A204.1 (cell line): ENCODE data around the gene SEM1.
"Not testable (repeated sequence)": the region's sequence is repeated elsewhere in the genome, so short reads cannot be mapped to it uniquely, and the experiment has no call there.

ENCODE experiments used
- FAIRE-seq: peaks from 2 replicates; lab custom pipeline; 2012; peaks lifted over from hg19 to GRCh38; lab: Jason Lieb, UNC

SEM1 gene

GRCh38 chr7:96663457-96663856 is 46.2 kb downstream of the SEM1 start:
- FAIRE-seq: no peak

DNA sequence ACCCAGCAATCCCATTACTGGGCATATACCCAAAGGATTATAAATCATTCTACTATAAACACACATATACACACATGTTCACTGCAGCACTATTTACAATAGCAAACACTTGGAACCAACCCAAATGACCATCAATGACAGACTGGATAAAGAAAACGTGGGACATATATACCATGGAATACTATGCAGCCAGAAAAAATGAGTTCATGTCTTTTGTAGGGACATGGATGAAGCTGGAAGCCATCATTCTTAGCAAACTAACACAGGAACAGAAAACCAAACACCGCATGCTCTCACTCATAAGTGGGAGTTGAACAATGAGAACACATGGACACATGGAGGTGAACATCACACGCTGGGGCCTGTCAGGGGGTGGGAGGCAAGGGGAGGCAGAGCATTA is 47.5 kb downstream of the SEM1 start:
- FAIRE-seq: not testable (repeated sequence)

DNA sequence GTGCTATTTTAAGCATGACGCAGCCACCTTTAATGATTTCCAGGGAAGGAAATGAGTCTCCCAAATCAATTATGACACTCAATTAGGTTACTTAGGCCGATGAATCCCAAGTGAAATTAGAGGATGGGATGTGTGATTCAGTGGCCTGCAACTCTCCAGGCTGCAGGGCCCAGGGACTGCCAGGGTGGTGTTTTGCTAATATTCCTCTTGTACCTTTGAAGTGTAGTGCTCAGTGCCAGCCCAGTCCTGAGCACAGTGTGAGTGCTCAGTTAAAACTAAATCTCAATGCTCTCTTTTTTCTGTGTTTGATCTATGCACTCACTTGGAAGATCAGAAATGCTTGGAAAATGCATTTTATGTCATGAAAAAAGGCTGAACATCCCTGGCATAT is 51.6 kb downstream of the SEM1 start:
- FAIRE-seq: no peak

DNA sequence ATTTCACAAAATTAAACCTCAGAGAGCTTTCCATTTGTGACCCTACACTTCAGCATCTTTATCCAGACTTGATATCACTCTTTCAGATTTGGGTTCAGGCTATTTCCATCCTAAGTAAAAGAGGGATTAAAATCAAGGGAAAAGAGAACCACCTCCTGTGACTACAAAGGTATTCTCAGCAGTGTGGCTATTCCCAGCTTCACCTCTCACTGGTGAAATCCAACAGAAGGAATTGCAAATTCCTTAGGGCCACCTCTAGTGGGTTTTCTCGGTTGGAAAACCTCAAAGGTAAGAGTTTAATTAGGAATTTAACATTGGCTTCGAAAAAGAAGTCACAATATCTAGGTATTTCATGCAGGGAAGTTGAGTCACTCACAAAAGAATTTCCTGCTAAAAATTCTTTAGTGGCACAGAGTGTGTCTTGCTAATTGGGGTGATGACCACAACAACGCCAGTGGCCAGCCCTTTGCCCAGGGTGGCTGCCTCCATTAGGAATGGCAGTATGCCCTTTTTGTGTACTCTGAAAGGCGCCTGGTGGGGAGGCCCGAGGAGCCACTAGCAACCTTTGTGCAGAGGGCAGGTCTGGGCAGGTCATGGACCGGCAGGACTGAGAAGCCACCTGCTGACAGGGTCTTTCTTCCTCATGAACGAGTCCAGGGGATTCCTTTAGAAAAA is 52.2 kb downstream of the SEM1 start:
- FAIRE-seq: no peak

GRCh38 chr7:96655956-96656355 is 53.7 kb downstream of the SEM1 start:
- no peak for FAIRE-seq

DNA sequence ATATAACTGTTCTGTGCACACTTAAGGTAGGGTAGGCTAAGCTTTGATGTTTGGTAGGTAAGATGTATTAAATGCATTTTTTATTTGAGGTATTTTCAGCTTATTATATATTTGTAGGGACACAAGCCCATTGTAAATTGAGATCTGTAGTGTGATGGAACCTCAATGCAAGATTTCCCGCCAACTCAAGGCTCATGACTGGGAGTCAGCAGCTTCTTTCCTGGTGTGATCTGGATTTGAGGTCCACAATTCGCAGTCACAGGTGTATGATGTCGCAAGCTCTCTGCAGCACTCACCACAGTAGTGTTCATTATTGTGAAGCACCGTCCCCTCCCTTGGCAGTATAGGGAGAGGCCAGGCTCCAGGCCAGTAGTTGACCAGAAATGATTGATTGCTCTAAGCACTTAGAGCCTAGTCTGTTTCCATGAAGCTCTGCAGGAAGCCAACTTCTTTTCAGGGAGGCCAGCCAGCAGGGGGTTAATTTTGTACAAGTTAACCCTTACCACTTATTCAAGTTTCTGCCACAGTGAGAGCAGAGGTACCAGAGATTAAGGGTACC is 54.9 kb downstream of the SEM1 start:
- no peak for FAIRE-seq

DNA sequence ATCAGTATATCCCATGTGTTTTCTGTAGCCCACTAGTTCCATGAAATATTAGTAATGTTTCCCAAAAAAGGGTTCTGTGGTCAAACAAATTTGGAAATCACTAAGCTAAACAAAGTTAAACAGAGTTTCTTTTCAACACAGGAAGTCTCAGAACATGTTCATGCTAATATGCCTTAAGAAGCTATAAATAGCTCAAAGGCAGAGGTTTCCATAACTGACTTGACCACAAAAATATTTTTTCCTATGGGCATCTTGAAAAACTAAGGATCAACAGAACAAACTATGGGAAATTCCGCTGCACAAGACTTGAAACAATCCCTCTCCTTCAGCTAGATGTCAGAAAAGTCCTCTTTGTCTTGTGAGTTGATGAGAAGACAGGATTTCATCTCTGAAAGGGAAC is 59.7 kb downstream of the SEM1 start:
- FAIRE-seq: no peak

GRCh38 chr7:96648784-96649183 is 60.9 kb downstream of the SEM1 start:
- no peak for FAIRE-seq

GRCh38 chr7:96647733-96648132 is 61.9 kb downstream of the SEM1 start:
- FAIRE-seq: no peak

DNA sequence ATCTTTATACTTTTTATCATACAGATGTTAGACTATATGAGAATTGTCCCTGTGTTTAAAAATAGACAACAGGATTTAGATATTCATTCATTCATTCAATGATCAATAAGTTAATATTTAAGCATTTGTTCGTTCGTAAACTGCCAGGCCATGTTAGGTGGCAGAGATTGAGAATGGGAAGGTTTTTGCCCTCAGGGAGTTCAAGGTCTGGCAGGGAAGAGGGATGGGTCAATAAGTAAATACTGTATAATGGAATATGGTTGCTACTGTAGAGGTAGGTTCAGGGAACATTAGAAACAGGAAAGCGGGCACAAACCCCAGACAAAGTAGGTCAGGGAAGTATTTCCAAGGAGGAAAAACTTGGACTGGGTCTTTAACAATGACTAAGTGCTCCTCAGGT is 64.6 kb downstream of the SEM1 start:
- FAIRE-seq: no peak

- not testable (repeated sequence) for FAIRE-seq
These were observed 66.2 kb downstream of the SEM1 start for GRCh38 chr7:96643436-96643835.

DNA sequence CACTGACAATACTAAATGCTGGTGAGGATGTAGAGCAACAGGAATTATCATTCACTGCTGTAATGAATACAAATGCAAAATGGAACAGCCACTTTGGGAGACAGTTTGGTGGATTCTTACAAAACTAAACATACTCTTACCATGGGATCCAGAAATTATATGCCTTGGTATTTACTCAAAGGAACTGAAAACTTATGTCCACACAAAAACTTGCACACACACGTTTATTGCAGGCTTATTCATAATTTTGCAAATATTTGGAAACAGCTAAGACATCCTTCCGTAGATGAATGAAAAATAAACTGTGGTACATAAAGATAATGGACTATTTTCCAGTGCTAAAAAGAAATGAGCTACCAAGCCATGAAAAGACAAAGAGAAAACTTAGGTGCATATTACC is 69.6 kb downstream of the SEM1 start:
- FAIRE-seq: no peak
